Measurements from ENCODE around the gene PRM2.

PRM2 gene

DNA sequence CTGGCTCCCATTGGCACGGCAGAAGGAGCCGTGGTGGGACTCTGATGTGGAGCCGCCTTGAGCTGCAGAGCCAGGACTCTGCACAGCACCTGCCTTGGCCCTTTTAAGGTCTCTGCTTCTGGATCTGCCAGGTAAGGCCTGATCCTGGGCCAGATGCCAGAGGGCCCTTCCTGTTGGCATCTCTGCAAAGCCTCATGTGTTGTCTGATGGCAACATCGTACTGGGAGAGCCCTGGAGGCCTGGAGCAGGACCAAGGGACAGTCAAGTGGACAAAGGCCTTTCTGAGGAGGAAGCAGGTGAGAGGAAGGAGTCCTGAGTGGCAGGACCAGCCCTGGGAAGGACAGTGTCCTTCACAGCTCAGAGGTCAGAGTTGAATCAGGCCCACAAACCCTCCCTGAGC lies 46.4 kb downstream of the PRM2 start:
- no peak for DNase-seq (ENCODE audit: low read depth in 3 of 3)

DNA sequence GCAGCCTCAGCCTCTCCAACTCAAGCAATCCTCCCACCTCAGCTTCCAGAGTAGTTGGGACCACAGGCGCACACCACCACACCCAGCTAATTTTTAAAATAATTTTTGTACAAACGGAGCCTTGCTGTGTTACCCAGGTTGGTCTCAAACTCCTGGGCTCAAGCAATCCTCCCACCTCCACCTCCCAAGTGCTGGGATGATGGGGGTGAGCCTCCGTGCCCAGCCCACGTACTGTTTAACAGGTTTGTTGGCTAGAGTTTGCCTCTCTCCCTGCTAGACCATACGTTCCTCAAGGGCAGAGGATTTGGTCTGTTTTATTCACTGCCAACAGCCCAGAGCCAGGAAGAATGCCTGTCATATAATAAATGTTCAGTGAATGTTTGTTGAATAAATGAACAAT lies 46.8 kb downstream of the PRM2 start:
- no peak for DNase-seq (ENCODE audit: low read depth in 3 of 3)

DNA sequence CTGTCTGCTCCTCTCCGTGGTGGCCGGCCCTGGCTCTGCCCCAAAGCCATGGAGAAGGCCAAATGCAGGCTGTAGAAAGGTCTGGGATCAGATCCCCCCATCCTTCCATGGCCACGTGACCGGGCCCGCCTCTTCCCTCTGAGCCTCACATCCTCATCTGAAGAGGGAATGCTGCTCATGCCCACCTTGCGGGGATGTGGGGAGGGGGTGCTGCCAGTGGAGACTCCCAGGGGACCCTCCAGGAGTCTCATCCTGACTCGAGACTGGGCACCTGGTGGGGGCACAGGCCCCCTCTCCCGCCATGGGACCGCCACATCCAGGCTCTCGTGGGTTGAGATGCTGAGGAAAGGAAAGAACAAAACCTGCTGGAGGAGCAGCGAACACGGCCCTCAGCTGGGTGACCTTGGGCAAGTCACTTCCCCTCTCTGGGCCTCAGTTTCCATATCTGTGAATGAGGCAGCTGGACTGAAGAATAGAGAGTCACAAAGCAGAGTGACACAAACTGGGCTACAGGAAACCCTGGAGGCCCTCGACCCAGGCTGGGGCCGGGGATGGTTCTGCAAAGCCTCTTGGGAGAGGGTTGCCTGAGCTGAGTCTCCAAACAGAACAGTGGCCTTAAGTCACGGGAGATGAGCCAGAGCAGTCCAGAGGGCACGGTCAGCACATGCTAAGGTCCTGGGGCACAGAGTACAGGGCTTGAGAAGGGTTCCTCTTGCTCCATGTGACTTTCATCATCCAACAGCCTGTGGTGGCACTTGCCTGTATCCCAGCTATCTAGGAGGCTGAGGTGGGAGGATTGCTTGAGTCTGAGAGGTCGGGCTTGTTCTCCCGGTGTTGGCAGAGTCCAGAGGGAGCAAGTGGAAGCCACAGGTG lies 50.4 kb downstream of the PRM2 start:
- DNase-seq (ENCODE audit: low read depth in 3 of 3) = no peak

All from stimulated activated CD4-positive, alpha-beta T cell treated with anti-CD3 and anti-CD28 coated beads, TNF-alpha, amount 100 ng/mL, for 24 hours (primary cell).